ENCODE results near the gene RSKR.

The RSKR gene

DNA sequence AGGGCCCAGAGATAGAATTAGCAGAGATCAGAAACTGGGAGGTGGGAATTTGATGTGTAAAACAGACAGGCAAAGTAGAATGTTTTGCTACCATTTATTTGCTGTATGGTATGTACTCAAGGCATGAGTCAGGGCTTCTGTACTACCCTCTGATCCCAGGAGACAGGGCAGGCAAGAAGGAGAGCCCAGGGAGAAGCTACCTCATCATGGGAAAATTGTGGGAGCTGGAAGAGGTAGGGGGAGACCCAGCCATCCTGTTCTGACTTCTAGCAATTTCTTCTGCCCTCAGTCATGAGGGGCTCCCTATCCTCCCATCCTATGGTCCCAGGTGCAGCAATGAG, 41.0 kb downstream of the RSKR start:
- H3K4me3 ChIP-seq (ENCODE audit: low read depth in 1 of 2, low read length in 2 of 2): no peak overlapping the region
- no peak overlapping the region for H3K27ac ChIP-seq (ENCODE audit: low read depth, low read length)
- H3K27me3 ChIP-seq (ENCODE audit: control insufficient read depth in 1 of 2, insufficient read depth in 2 of 2, low read length in 2 of 2): no peaks in the 10 kb centered on the region
- no peak overlapping the region for H3K9ac ChIP-seq (ENCODE audit: low read depth in 1 of 2, low read length in 2 of 2)
- no peaks in the 10 kb centered on the region for H3K9me3 ChIP-seq (ENCODE audit: control insufficient read depth in 1 of 2, low read length in 2 of 2)
- peaks cover 16 to 33% of the 10 kb centered on the region in 2 donors for H3K4me1 ChIP-seq (ENCODE audit: control insufficient read depth in 1 of 2, insufficient read depth in 2 of 2, low read length in 2 of 2)
- peaks cover 0 to 6% of the 10 kb centered on the region in 2 donors for H3K36me3 ChIP-seq (ENCODE audit: control insufficient read depth in 1 of 2, insufficient read depth in 2 of 2, low read length in 2 of 2)

DNA sequence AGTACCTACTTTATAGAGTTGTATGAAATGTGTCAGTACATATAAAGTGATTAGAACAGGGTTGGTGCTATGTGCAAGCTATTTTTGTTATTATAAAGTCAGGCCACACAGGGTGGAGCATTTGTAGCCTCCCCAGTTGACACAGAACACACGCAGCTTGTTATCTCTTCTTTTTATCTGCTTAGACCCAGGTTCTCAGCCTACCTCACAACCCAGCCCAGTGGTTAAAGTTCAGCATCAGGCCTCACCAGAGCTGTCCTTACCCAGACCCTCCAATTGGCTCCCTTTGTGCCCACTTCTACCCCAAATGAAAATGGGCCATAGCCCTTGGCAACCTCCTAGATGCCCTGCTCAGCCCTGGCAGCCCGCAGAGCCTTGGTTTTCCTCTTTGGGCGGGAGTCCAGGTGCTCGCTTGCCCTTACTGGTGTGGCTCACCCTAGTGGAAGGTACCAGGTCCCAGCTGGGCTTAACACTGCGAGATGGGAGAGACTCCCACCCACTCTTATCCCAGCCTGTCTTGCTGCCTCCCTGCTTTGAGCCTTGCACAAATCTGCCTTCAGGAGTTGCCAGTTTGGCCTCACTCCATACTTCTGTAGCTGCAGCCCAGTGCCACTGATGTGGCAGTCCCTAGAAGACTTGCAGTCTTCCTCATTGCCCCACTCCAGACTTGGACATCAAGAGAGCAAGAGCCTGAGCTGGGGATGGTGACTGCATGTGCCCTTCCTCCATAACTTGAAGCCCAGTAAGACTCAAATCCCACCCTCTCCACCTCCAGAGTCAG, 41.5 kb downstream of the RSKR start:
- Histone ChIP-seq H3K4me1 (ENCODE audit: control insufficient read depth in 1 of 2, insufficient read depth in 2 of 2, low read length in 2 of 2) (peaks cover 19 to 32% of the 10 kb centered on the region in 2 donors), H3K4me3 (ENCODE audit: low read depth in 1 of 2, low read length in 2 of 2) (peak overlapping the region; percentile 81 to 98), H3K27me3 (ENCODE audit: control insufficient read depth in 1 of 2, insufficient read depth in 2 of 2, low read length in 2 of 2) (no peaks in the 10 kb centered on the region), H3K9ac (ENCODE audit: low read depth in 1 of 2, low read length in 2 of 2) (peak overlapping the region; percentile 77 to 92), H3K36me3 (ENCODE audit: control insufficient read depth in 1 of 2, insufficient read depth in 2 of 2, low read length in 2 of 2) (peaks cover 0 to under 1% of the 10 kb centered on the region in 2 donors), H3K9me3 (ENCODE audit: control insufficient read depth in 1 of 2, low read length in 2 of 2) (no peaks in the 10 kb centered on the region), H3K27ac (ENCODE audit: low read depth, low read length) (no peak overlapping the region)

DNA sequence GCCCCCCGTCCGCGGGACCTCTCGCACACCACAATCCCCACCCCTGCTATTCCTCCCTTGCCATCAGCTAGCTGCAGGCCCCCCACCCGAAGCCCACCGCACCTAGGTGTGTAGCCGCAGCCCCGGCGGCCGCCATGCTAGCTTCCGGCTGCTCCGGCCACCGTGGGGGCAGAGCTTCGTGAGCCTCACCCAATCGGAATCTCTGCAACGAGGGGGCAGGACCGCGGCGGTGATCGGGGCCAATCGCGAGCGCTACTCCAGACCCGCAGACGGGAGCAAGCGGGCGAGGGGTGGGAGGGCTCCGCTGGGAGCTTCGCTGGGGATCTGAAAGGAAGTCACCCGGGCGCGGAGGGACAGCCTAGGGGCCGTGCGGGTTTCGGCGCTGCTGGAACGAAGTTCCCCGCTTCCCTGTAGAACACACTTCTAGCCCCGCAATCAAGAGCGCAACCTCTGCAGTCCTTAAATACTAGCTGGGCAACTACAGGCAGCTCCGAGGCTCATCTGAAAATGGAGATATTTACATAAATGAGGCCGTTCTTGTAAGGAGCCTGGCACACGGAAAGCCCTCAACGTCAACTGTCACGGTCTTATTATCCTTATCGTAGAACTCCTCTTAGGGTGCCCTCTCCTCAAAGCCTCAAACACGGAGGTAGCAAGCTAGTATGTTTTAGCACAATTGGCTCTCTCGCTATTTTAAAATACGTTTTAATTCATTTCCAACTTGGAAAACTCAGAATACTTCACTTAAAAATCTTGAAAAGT, 42.4 kb downstream of the RSKR start, which contains the start of gene PIGS:
Gene PIGS, minus strand, starts transcription at position 164 of the 762 bp plus-strand sequence. Its CDS starts 28 bp downstream, at position 136.
- Histone ChIP-seq H3K4me3 (ENCODE audit: low read depth in 1 of 2, low read length in 2 of 2) (peak within 1 kb of the TSS; percentile 81 to 98), H3K9ac (ENCODE audit: low read depth in 1 of 2, low read length in 2 of 2) (peak within 1 kb of the TSS; percentile 77 to 92), H3K36me3 (ENCODE audit: control insufficient read depth in 1 of 2, insufficient read depth in 2 of 2, low read length in 2 of 2) (peaks cover 0 to 2% of the 10 kb centered on the region in 2 donors), H3K4me1 (ENCODE audit: control insufficient read depth in 1 of 2, insufficient read depth in 2 of 2, low read length in 2 of 2) (peaks cover 24 to 26% of the 10 kb centered on the region in 2 donors), H3K9me3 (ENCODE audit: control insufficient read depth in 1 of 2, low read length in 2 of 2) (no peaks in the 10 kb centered on the region), H3K27ac (ENCODE audit: low read depth, low read length) (peak within 1 kb of the TSS; percentile 17), H3K27me3 (ENCODE audit: control insufficient read depth in 1 of 2, insufficient read depth in 2 of 2, low read length in 2 of 2) (no peaks in the 10 kb centered on the region)

DNA sequence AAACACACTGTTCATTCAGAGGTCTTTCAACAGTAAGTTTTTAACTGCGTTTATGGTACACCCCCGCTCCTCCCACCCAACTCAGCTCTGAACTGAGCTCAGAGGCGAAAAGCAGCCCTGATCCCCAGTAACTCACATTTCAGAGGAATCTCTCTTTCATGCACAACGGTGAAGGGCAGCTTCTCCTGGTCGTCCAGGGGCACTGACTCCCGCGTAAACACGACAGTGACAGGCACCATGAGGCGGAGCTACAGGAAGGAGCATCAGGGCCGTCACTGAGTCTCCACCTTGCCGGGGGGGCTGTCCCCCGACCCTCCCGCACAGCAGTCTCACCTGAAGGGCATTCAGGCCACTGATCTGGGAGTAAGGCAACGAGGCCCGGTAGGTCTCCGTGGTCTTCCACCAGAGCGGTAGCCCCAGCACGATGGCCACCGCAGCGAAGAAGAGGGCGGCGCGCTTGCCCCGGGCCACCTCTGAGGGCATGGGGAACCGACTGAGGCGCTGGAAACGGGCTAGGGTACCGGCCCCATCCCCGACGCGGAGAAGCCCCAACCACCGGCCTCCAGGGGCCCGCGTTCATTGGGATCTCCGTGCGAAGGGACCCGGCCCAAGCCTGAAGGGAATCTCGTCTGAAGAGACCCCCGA, 43.1 kb downstream of the RSKR start:
- Histone ChIP-seq H3K27me3 (ENCODE audit: control insufficient read depth in 1 of 2, insufficient read depth in 2 of 2, low read length in 2 of 2) (no peaks in the 10 kb centered on the region), H3K9me3 (ENCODE audit: control insufficient read depth in 1 of 2, low read length in 2 of 2) (no peaks in the 10 kb centered on the region), H3K4me1 (ENCODE audit: control insufficient read depth in 1 of 2, insufficient read depth in 2 of 2, low read length in 2 of 2) (peaks cover 22 to 24% of the 10 kb centered on the region in 2 donors), H3K9ac (ENCODE audit: low read depth in 1 of 2, low read length in 2 of 2) (peak overlapping the region; percentile 77 to 92), H3K27ac (ENCODE audit: low read depth, low read length) (peak overlapping the region; percentile 7), H3K4me3 (ENCODE audit: low read depth in 1 of 2, low read length in 2 of 2) (peak overlapping the region; percentile 81 to 98), H3K36me3 (ENCODE audit: control insufficient read depth in 1 of 2, insufficient read depth in 2 of 2, low read length in 2 of 2) (peaks cover 0 to 2% of the 10 kb centered on the region in 2 donors)

DNA sequence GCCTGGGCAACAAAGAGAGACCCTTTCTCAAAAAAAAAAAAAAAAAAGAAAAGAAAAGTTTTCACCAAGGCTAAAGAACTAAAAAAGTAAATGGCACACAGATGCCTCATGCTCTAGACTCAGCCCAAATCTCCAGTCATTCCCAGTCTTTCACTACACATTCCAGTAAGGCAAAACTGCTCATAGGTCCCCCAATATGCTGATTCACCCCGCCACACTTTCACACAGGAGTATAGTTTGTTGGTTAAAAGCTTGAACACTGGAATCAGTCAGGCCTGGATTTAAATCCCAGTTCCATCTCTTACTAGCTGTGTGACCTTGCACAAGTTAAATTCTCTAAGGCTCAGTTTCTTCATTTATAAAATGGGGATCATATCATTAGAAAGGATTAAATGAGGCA, 44.5 kb downstream of the RSKR start:
- Histone ChIP-seq H3K27ac (ENCODE audit: low read depth, low read length) (no peak overlapping the region), H3K4me3 (ENCODE audit: low read depth in 1 of 2, low read length in 2 of 2) (no peak overlapping the region), H3K36me3 (ENCODE audit: control insufficient read depth in 1 of 2, insufficient read depth in 2 of 2, low read length in 2 of 2) (peaks cover 0 to 2% of the 10 kb centered on the region in 2 donors), H3K9me3 (ENCODE audit: control insufficient read depth in 1 of 2, low read length in 2 of 2) (no peaks in the 10 kb centered on the region), H3K4me1 (ENCODE audit: control insufficient read depth in 1 of 2, insufficient read depth in 2 of 2, low read length in 2 of 2) (peaks cover 21 to 24% of the 10 kb centered on the region in 2 donors), H3K27me3 (ENCODE audit: control insufficient read depth in 1 of 2, insufficient read depth in 2 of 2, low read length in 2 of 2) (no peaks in the 10 kb centered on the region), H3K9ac (ENCODE audit: low read depth in 1 of 2, low read length in 2 of 2) (no peak overlapping the region)

DNA sequence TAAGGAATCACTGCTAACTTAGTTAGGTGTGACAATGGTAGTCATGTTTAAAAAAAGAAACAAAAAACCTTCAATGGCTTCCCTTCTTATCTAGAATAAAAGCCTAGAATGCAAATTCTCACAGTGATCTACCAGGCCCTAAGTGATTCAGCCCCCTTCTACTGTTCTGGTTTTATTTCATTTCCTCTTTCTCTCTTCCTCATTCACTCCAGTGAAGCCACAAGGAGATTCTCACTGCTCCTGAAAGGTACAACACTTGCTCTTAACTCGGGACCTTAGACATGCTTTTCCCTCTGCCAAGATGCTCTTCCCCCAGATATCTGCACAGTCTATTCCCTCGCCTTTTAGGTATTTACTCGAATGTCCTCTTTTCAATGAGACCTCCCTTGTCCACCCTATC, 46.4 kb downstream of the RSKR start:
- peaks cover 5 to 13% of the 10 kb centered on the region in 2 donors for H3K36me3 ChIP-seq (ENCODE audit: control insufficient read depth in 1 of 2, insufficient read depth in 2 of 2, low read length in 2 of 2)
- no peak overlapping the region for H3K4me3 ChIP-seq (ENCODE audit: low read depth in 1 of 2, low read length in 2 of 2)
- peaks cover 17 to 23% of the 10 kb centered on the region in 2 donors for H3K4me1 ChIP-seq (ENCODE audit: control insufficient read depth in 1 of 2, insufficient read depth in 2 of 2, low read length in 2 of 2)
- no peaks in the 10 kb centered on the region for H3K9me3 ChIP-seq (ENCODE audit: control insufficient read depth in 1 of 2, low read length in 2 of 2)
- H3K9ac ChIP-seq (ENCODE audit: low read depth in 1 of 2, low read length in 2 of 2): no peak overlapping the region
- H3K27ac ChIP-seq (ENCODE audit: low read depth, low read length): no peak overlapping the region
- H3K27me3 ChIP-seq (ENCODE audit: control insufficient read depth in 1 of 2, insufficient read depth in 2 of 2, low read length in 2 of 2): no peaks in the 10 kb centered on the region

DNA sequence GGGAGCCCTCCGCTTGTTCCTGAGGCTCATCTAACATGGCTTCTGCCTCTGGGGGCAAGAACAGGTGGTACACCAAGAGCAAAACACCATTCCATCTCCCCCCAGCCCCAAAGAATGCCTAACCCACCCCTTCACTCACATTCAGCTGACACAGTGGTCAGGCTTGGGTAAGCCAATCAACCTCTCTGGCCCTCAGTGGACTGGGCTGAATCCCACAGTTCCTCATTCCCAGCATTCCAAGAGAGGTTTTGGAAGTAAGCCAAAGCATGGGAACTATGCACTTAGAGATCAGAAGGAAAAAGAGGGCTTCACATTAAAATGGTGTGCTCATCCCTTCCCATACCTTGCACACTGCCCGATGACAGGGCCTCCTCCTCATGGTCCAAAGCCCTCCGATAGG, 50.5 kb downstream of the RSKR start:
- Histone ChIP-seq H3K4me3 (ENCODE audit: low read depth in 1 of 2, low read length in 2 of 2) (no peak overlapping the region), H3K27me3 (ENCODE audit: control insufficient read depth in 1 of 2, insufficient read depth in 2 of 2, low read length in 2 of 2) (no peaks in the 10 kb centered on the region), H3K4me1 (ENCODE audit: control insufficient read depth in 1 of 2, insufficient read depth in 2 of 2, low read length in 2 of 2) (peaks cover 0 to 8% of the 10 kb centered on the region in 2 donors), H3K9ac (ENCODE audit: low read depth in 1 of 2, low read length in 2 of 2) (no peak overlapping the region), H3K27ac (ENCODE audit: low read depth, low read length) (no peak overlapping the region), H3K9me3 (ENCODE audit: control insufficient read depth in 1 of 2, low read length in 2 of 2) (no peaks in the 10 kb centered on the region), H3K36me3 (ENCODE audit: control insufficient read depth in 1 of 2, insufficient read depth in 2 of 2, low read length in 2 of 2) (peaks cover 18 to 42% of the 10 kb centered on the region in 2 donors)

All from duodenal mucosa (tissue), 2 donors.